OCI-LY1 (cell line): Measurements from ENCODE around the gene DCTD.

ENCODE experiments used
- EZH2 ChIP-seq: fragments of 200-600 bp; sonication (generic), shearing (Covaris generic); IDR thresholded peaks from 2 replicates; pipeline ENCODE4 v1.8.0; 2017; ENCODE audit warnings: borderline replicate concordance, mixed run types, mild to moderate bottlenecking, antibody characterized with exemption, low read length, moderate library complexity, mixed read lengths
- TF ChIP-seq, protein P1 (sequence below): fragments of 200-600 bp; sonication (generic), shearing (Covaris generic); IDR thresholded peaks from 2 replicates; pipeline ENCODE4 v1.5.1; 2017; ENCODE audit warnings: mild to moderate bottlenecking, antibody characterized with exemption, low read length, moderate library complexity, mixed read lengths

DNA sequence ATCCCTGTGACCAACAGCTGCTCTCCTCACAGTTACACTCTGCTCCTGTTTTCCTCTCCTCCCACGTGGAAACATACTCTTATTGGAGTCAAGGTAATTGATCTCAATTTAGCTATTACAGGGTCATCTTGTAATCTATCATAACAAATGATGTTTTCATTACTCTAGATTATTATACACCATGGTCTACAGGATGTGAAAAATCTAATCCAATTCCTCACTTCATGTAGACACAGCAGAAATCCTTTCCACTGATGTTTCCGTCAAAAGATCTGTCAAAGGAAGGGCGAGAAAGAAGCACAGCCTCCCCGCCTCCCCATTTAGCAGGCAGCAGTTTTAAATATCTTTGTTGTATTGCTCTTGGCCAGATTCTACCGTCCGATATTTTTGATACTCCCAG lies 13.7 kb upstream of the DCTD start:
- TF ChIP-seq, protein P1, sequence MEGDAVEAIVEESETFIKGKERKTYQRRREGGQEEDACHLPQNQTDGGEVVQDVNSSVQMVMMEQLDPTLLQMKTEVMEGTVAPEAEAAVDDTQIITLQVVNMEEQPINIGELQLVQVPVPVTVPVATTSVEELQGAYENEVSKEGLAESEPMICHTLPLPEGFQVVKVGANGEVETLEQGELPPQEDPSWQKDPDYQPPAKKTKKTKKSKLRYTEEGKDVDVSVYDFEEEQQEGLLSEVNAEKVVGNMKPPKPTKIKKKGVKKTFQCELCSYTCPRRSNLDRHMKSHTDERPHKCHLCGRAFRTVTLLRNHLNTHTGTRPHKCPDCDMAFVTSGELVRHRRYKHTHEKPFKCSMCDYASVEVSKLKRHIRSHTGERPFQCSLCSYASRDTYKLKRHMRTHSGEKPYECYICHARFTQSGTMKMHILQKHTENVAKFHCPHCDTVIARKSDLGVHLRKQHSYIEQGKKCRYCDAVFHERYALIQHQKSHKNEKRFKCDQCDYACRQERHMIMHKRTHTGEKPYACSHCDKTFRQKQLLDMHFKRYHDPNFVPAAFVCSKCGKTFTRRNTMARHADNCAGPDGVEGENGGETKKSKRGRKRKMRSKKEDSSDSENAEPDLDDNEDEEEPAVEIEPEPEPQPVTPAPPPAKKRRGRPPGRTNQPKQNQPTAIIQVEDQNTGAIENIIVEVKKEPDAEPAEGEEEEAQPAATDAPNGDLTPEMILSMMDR = no peak
- no peak for TF ChIP-seq EZH2
